ENCODE results near the gene FILIP1. TPM values are rescaled to one million over a fixed set of nuclear protein-coding genes. Genes with fewer than 3 reads are reported as not detected.

The FILIP1 gene
- polyA plus RNA-seq, 1 of the 3 experiments (the other 2 are of a cell fraction), result 0.03 TPM

- H3K9me3 ChIP-seq, result no peaks in the 10 kb centered on the region
- 62% methylated on average over 3 of the region's 3 CpGs for whole genome bisulfite sequencing (ENCODE audit: low lambda C conversion rate)
- TF ChIP-seq EZH2phosphoT487 (IDR thresholded peaks at IDR 0.05; ENCODE audit: borderline replicate concordance, low read depth), result no peak
- no peak for TF ChIP-seq RFX5 (IDR thresholded peaks at IDR 0.05; ENCODE audit: low read length)
- no peak for TF ChIP-seq RXRA (IDR thresholded peaks at IDR 0.05; ENCODE audit: borderline replicate concordance, low read depth)
- no peak for TF ChIP-seq CTCF (IDR thresholded peaks at IDR 0.05)
- no peak for TF ChIP-seq TAF1 (IDR thresholded peaks at IDR 0.05; ENCODE audit: borderline replicate concordance, low read depth, low read length)
- TF ChIP-seq RAD21 (IDR thresholded peaks at IDR 0.05; ENCODE audit: low read length), result no peak
- no peak for TF ChIP-seq MEF2A (IDR thresholded peaks at IDR 0.05; ENCODE audit: borderline replicate concordance, low read depth)
- TF ChIP-seq PBX3 (IDR thresholded peaks at IDR 0.05), result no peak
- TF ChIP-seq ELF1 (IDR thresholded peaks at IDR 0.05), result no peak
- TF ChIP-seq USF2 (IDR thresholded peaks at IDR 0.05; ENCODE audit: borderline replicate concordance, low read depth, low read length), result no peak
- no peak for TF ChIP-seq CHD2 (IDR thresholded peaks at IDR 0.05; ENCODE audit: low read length, partially characterized antibody)
- TF ChIP-seq FOXJ3 (CRISPR knock-in tag; IDR thresholded peaks at IDR 0.05), result no peak
- no peak for TF ChIP-seq SMC3 (IDR thresholded peaks at IDR 0.05; ENCODE audit: low read depth, low read length)
- no peak for TF ChIP-seq RCOR1 (IDR thresholded peaks at IDR 0.05; ENCODE audit: low read length)
- no peak for TF ChIP-seq FOXM1 (IDR thresholded peaks at IDR 0.05; ENCODE audit: low read depth)
- TF ChIP-seq SIN3A (IDR thresholded peaks at IDR 0.05; ENCODE audit: borderline replicate concordance, low read depth, low read length), result no peak
- no peaks in the 10 kb centered on the region for H3K9me2 ChIP-seq
- H3K4me1 ChIP-seq (ENCODE audit: control insufficient read depth in 1 of 2, insufficient read depth in 2 of 2, low read depth in 1 of 2, low read length in 1 of 2), result peaks cover 0 to 6% of the 10 kb centered on the region in 2 experiments; a peak in 2 of 4 replicates
- CTCF ChIA-PET, result interaction anchor here (1.0 kb wide), 1 partner anchor 21 kb away, joined by 3 read pairs; no protein-coding TSS in a partner anchor
- no peak overlapping the region for H3K27ac ChIP-seq (ENCODE audit: low read depth in 2 of 2, low read length in 1 of 2)
- POLR2A ChIA-PET, result no interaction called here
- no peaks in the 10 kb centered on the region for H3K36me3 ChIP-seq (replicated peaks in 1 of 2; ENCODE audit: control insufficient read depth in 1 of 2, insufficient read depth in 2 of 2, low read length in 1 of 2)
- no peaks in the 10 kb centered on the region for H3F3A ChIP-seq (replicated peaks; ENCODE audit: insufficient read depth)
- H3K4me2 ChIP-seq, result no peak overlapping the region
- no peak for DNase-seq
- H3K9ac ChIP-seq, result no peak overlapping the region
- no peak overlapping the region for H2AFZ ChIP-seq (ENCODE audit: low read depth)
- H4K20me1 ChIP-seq (ENCODE audit: insufficient read depth), result no peaks in the 10 kb centered on the region
- no peak overlapping the region for H3K4me3 ChIP-seq (ENCODE audit: low read depth in 2 of 2, low read length in 1 of 2)
- no peaks in the 10 kb centered on the region for H3K79me2 ChIP-seq (ENCODE audit: insufficient read depth)
- no peaks in the 10 kb centered on the region for H3K27me3 ChIP-seq (ENCODE audit: insufficient read depth)
Observed at GRCh38 chr6:75483136-75483952, 10.3 kb downstream of the FILIP1 start.
